Endothelial cell of umbilical vein (primary cell): ENCODE measurements around the gene DCHS1. TPM values are rescaled to one million over a fixed set of nuclear protein-coding genes. Genes with fewer than 3 reads are reported as not detected.

Source experiments
- BruUV-seq: library from RNA; stranded (reverse); fragments of 400-500 nt; replicated peaks from 2 replicates; lab custom pipeline; 2021; lab: Mats Ljungman, UMichigan
- CTCF ChIA-PET: fragments of 300-600, 350-600 bp; sonication (Branson Sonifier 250); formaldehyde crosslinking; loops from one replicate; lab custom pipeline; 2021; ENCODE audit warnings: antibody characterized with exemption, inconsistent platforms; lab: Charles Lee
- POLR2A ChIA-PET: fragments of 300-600, 350-600 bp; sonication (Branson Sonifier 250); formaldehyde crosslinking; loops from one replicate; lab custom pipeline; 2021; ENCODE audit warnings: antibody characterized with exemption, inconsistent platforms; lab: Charles Lee
- DNase-seq: peaks from one replicate; pipeline ENCODE4 v3.0.0-alpha.2; 2011; ENCODE audit warnings: low read depth, low spot score
- FAIRE-seq: peaks from 2 replicates; lab custom pipeline; 2011; peaks lifted over from hg19 to GRCh38; lab: Jason Lieb, UNC
- H2AFZ ChIP-seq: 2 replicates; pipeline ENCODE4 v1.6.0; 2012; ENCODE audit warnings: low read depth, low read length, control low read depth, inconsistent platforms
- H3K27ac ChIP-seq: 2 replicates; pipeline ENCODE4 v1.5.1; 2011; ENCODE audit warnings: low read depth, mild to moderate bottlenecking, control low read depth, low read length, moderate library complexity; ENCODE audit not compliant: insufficient read depth
- H3K27me3 ChIP-seq, 2 experiments: 2 replicates each; pipeline versions ENCODE4 v1.6.0 to v1.6.1; 2011; ENCODE audit warnings: low read length in 2 of 2, mixed read lengths in 1 of 2; ENCODE audit not compliant: control insufficient read depth in 2 of 2, insufficient read depth in 2 of 2
- H3K36me3 ChIP-seq, 2 experiments: 2 replicates in 1 of 2; 3 replicates in 1 of 2; pipeline ENCODE4 v1.5.1; 2011; ENCODE audit warnings: low read length in 2 of 2, mild to moderate bottlenecking in 1 of 2, moderate library complexity in 1 of 2; ENCODE audit not compliant: control insufficient read depth in 2 of 2, insufficient read depth in 2 of 2; ENCODE audit errors: extremely low read depth in 1 of 2
- H3K4me1 ChIP-seq: 3 replicates; pipeline ENCODE4 v1.5.1; 2011; ENCODE audit warnings: mild to moderate bottlenecking, low read length; ENCODE audit not compliant: control insufficient read depth, insufficient read depth; ENCODE audit errors: extremely low read depth
- H3K4me2 ChIP-seq: 2 replicates; pipeline ENCODE4 v1.6.1; 2011; ENCODE audit warnings: low read length, control low read depth, mixed read lengths; ENCODE audit not compliant: insufficient read depth
- H3K4me3 ChIP-seq, 3 experiments: fragments of 200-600 bp in 1 of 3; sonication (generic), shearing (Covaris generic) in 1 of 3; replicated peaks in 1 of 3; 2 replicates each; pipeline ENCODE4 v1.5.1; 2011 to 2016; ENCODE audit warnings: control low read depth in 3 of 3, low read length in 3 of 3, mild to moderate bottlenecking in 2 of 3, inconsistent platforms in 1 of 3, low read depth in 1 of 3, moderate library complexity in 1 of 3; ENCODE audit not compliant: insufficient read depth in 1 of 3
- H3K79me2 ChIP-seq: 2 replicates; pipeline ENCODE4 v1.6.0; 2012; ENCODE audit warnings: low read length, inconsistent platforms; ENCODE audit not compliant: control insufficient read depth, insufficient read depth
- H3K9ac ChIP-seq: replicated peaks from 2 replicates; pipeline ENCODE3; 2011; ENCODE audit warnings: low read length, control low read depth; ENCODE audit not compliant: insufficient read depth; ENCODE audit errors: extremely low read depth
- H3K9me1 ChIP-seq: replicated peaks from 3 replicates; pipeline ENCODE4 v1.6.0; 2011; ENCODE audit warnings: mild to moderate bottlenecking, low read length; ENCODE audit not compliant: control insufficient read depth, insufficient read depth; ENCODE audit errors: extremely low read depth
- H3K9me3 ChIP-seq: replicated peaks from 2 replicates; pipeline ENCODE4 v1.5.1; 2012; ENCODE audit warnings: low read length, inconsistent platforms; ENCODE audit not compliant: control insufficient read depth, insufficient read depth
- H4K20me1 ChIP-seq: replicated peaks from 2 replicates; pipeline ENCODE3; 2011; ENCODE audit warnings: mild to moderate bottlenecking, low read length; ENCODE audit not compliant: control insufficient read depth, insufficient read depth; ENCODE audit errors: extremely low read depth
- GATA2 ChIP-seq: IDR thresholded peaks from 2 replicates; pipeline ENCODE4 v1.7.0; 2011; ENCODE audit warnings: low read depth, mild to moderate bottlenecking, moderate library complexity, mixed read lengths, low read length; ENCODE audit not compliant: insufficient read length, insufficient read depth
- POLR2A ChIP-seq: IDR thresholded peaks from 2 replicates; pipeline ENCODE4 v1.6.1; 2012; ENCODE audit warnings: low read depth, mild to moderate bottlenecking, control low read depth, low read length
- dilution Hi-C: fragments of 300-500 bp; cut with MboI; formaldehyde crosslinking; loops from one replicate; pipeline ENCODE4 v1.15.0; 2019; ENCODE audit warnings: low sequenced_read_pairs; ENCODE audit not compliant: extremely low pct_ligation_motif_present
- intact Hi-C: fragments of 100-400 bp; cut with micrococcal nuclease; formaldehyde crosslinking; loops from one replicate; pipeline ENCODE4 v1.10.0; 2022
- polyA plus RNA-seq, 4 experiments: library from polyadenylated mRNA; depleted of rRNA in 3 of 4; stranded (reverse) in 3 of 4; unstranded in 1 of 4; fragments of >200 nt; gene quantifications; 2 replicates each; pipeline versions ENCODE4 v1.2.1 to v1.2.3, GENCODE V29; 2011 to 2012; ENCODE audit warnings: missing spikeins in 1 of 4
- total RNA-seq: library from RNA; stranded (reverse); gene quantifications from 2 replicates; pipeline ENCODE4 v1.2.3, GENCODE V29; 2021
- TF ChIP-seq, protein P1 (sequence below): IDR thresholded peaks from 2 replicates; pipeline ENCODE4 v1.6.1; 2011; ENCODE audit not compliant: insufficient read depth, insufficient read length

The DCHS1 gene
- total and polyA plus RNA-seq, 2 donors (not counting 3 experiments of a cell fraction or from before 2014, with no cell fraction given) = 56.2 to 73.0 TPM

DNA sequence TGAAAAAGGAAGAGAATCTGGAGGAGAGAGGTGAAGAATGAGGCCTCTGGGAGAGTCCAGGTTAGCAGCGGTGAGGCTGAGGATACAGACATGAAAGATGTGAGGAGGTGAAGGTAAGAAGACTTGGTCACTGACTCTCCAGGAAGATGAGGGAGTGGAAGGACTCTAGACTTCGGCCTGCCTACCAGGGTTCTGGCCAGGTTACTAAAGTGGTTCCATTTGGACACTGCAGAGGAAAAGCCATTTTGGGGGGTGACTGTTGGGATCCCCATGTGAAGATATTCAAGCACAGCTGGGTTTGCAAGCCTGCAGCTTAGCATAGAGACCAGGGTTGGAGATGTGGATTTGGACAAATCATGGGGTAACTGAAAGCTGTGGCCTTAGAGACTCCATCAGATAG lies 7.8 kb downstream of the DCHS1 start:
- H3K27me3 ChIP-seq = no peaks in the 10 kb centered on the region
- TF ChIP-seq POLR2A = peak; percentile 15
- TF ChIP-seq, protein P1, sequence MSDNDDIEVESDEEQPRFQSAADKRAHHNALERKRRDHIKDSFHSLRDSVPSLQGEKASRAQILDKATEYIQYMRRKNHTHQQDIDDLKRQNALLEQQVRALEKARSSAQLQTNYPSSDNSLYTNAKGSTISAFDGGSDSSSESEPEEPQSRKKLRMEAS = no peak
- no peak for TF ChIP-seq GATA2

DNA sequence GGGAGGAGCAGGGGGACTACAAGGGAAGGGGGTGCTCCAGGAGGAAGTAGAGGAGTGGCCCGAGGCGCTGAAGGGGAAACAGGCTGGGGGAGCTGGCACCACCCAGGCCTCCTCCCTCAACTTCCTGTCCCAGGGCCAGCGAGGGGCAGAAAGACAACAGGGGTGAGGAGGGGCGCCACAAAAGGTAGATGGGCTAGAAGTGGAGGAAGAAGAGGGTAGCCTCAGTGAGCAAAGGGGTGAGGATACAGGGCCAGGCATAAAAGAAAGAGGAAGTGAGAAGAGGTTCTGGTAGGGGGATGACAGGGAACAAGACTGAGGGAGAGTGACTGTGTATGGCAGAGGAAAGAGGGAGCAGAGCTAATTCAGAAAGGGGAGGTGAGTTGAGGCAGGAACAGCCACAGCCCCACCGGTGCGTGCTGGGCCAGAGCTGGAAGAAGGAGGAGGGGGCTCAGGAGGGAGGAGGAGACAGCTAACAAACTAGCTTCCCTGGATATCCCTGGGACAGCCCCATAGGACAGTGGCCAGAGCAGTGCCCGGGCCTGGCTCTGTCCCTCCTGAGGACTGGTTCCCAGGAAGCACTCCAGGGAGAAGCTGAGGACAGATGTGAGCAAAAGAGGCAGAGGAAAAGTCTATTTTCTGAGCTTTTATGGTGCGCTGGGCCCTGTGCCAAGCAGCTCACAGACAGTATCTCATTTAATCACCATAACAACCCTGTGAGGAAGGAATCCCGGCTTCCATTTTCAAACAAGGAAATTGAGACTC lies 8.5 kb downstream of the DCHS1 start:
- TF ChIP-seq, protein P1 = no peak
- TF ChIP-seq POLR2A = no peak
- intact Hi-C loops = loop anchor here (1.0 kb wide), 7 partner anchors 8 to 48 kb away; partner anchors contain the start of genes DCHS1, MRPL17, TAF10 and TPP1
- Histone ChIP-seq H3K4me2 (peak overlapping the region; percentile 55), H3K79me2 (peaks cover 4% of the 10 kb centered on the region), H2AFZ (peak overlapping the region; percentile 16), H3K27ac (peak overlapping the region; percentile 84), H3K9me1 (no peaks in the 10 kb centered on the region), H3K27me3 (no peaks in the 10 kb centered on the region), H3K36me3 (no peaks in the 10 kb centered on the region), H3K9ac (peak overlapping the region; percentile 58), H4K20me1 (no peaks in the 10 kb centered on the region), H3K9me3 (no peaks in the 10 kb centered on the region), H3K4me1 (peaks cover 37% of the 10 kb centered on the region), H3K4me3 (no peak overlapping the region)
- no TSS peak for BruUV-seq
- ChIA-PET POLR2A (interaction anchor here (2.3 kb wide), 1 partner anchor 11 kb away, joined by 11 read pairs; no protein-coding TSS in a partner anchor), CTCF (interaction anchor here (0.7 to 2.4 kb wide), 12 partner anchors 9 to 268 kb away, joined by 3 to 19 read pairs (median 4); partner anchors contain the start of gene MRPL17)
- dilution Hi-C loops = no loop called here
- peak; percentile 67 for DNase-seq
- peak; percentile 96 for FAIRE-seq

More for the DNA sequence above, 7.8 kb downstream of the DCHS1 start:
- Histone ChIP-seq H3K4me2 (peak overlapping the region; percentile 55), H2AFZ (no peak overlapping the region), H3K79me2 (peaks cover 4% of the 10 kb centered on the region), H3K9me3 (no peaks in the 10 kb centered on the region), H3K9me1 (no peaks in the 10 kb centered on the region), H3K9ac (peak overlapping the region; percentile 58), H3K4me1 (peaks cover 37% of the 10 kb centered on the region), H3K4me3 (no peak overlapping the region), H4K20me1 (no peaks in the 10 kb centered on the region), H3K27ac (peak overlapping the region; percentile 84), H3K36me3 (no peaks in the 10 kb centered on the region)
- CTCF ChIA-PET = interaction anchor here (0.9 to 2.7 kb wide), 13 partner anchors 10 to 117 kb away, joined by 3 to 19 read pairs (median 5); partner anchors contain the start of gene MRPL17
- no peak for DNase-seq
- intact Hi-C loops (loop anchor here (1.0 kb wide), 2 partner anchors 36 to 47 kb away; partner anchors contain the start of gene TAF10), dilution Hi-C loops (no loop called here)
- no peak for FAIRE-seq
- POLR2A ChIA-PET = interaction anchor here (2.3 kb wide), 1 partner anchor 12 kb away, joined by 11 read pairs; no protein-coding TSS in a partner anchor
- no TSS peak for BruUV-seq
